Measurements from ENCODE around the gene AMACR.

AMACR gene

DNA sequence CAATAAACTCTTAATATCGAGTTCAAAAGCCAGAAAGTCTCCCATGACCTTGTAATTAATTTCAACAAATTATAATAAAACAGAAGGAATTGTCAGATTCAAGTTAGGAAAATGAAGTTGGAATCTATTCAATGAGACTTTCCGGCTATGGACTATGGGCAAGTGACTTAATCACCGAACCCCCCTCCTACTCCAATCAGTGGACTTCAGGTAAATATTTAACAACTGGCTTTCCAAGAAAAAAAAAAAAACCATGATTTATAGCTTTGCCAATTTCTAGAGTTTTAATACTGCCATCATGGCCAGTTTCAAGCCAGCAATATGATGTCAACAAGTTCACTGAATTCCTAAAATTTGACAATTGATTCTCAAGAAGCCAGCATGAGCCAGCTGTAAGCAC, 27.8 kb downstream of the AMACR start:
- TF ChIP-seq, protein P1, sequence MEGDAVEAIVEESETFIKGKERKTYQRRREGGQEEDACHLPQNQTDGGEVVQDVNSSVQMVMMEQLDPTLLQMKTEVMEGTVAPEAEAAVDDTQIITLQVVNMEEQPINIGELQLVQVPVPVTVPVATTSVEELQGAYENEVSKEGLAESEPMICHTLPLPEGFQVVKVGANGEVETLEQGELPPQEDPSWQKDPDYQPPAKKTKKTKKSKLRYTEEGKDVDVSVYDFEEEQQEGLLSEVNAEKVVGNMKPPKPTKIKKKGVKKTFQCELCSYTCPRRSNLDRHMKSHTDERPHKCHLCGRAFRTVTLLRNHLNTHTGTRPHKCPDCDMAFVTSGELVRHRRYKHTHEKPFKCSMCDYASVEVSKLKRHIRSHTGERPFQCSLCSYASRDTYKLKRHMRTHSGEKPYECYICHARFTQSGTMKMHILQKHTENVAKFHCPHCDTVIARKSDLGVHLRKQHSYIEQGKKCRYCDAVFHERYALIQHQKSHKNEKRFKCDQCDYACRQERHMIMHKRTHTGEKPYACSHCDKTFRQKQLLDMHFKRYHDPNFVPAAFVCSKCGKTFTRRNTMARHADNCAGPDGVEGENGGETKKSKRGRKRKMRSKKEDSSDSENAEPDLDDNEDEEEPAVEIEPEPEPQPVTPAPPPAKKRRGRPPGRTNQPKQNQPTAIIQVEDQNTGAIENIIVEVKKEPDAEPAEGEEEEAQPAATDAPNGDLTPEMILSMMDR (IDR thresholded peaks at IDR 0.05; ENCODE audit: low read depth, low read length) = no peak
- no peak overlapping the region for H3K4me3 ChIP-seq (replicated peaks in 1 of 2; ENCODE audit: low read depth in 2 of 2, low read length in 2 of 2)
- DNase-seq (ENCODE audit: low read depth in 2 of 2) = no peak

DNA sequence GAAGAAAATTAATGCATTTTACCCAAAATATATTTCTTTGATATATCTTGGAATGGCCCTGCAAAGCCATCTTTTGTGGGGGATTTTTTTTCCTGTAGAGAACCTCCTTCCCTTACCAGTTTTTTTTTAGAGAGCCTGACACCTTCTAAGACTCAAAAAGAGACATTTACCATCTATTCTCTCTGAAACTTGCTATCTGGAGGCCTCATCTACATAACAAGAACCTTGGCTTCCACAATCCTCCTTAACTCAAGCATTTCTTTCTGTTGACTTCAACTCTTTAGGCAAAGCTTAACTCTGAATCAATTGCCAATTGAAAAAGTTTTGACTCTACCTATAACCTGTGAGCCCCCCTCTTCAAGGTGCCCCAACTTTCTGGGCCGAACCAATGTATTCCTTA, 29.5 kb downstream of the AMACR start:
- TF ChIP-seq, protein P1 (IDR thresholded peaks at IDR 0.05; ENCODE audit: low read depth, low read length) = no peak
- DNase-seq (ENCODE audit: low read depth in 2 of 2) = no peak

DNA sequence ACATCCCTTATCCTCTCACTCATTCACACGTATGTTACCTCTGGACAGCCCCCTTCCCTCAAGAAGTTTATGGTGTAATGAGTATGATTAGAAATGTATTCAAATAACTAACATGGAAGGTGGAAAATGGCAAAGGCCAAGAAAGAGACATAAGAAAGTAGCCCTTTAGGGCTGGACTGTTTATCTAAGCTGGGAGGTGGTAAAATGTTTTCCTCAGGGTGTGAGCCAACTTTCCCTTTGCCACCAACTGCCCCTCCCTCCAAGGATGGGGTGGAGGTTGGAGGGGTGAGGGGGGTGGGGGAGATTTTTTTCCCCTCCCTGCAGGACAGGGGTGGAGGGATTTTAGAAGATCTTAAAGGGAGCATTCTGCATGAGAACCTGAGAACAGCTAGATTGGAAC, 31.5 kb downstream of the AMACR start:
- DNase-seq (ENCODE audit: low read depth in 2 of 2) = no peak
- TF ChIP-seq, protein P1 (IDR thresholded peaks at IDR 0.05; ENCODE audit: low read depth, low read length) = no peak
- H3K4me3 ChIP-seq (replicated peaks in 1 of 2; ENCODE audit: low read depth in 2 of 2, low read length in 2 of 2) = no peak overlapping the region

More for the DNA sequence above, 29.5 kb downstream of the AMACR start:
- no peak overlapping the region for H3K4me3 ChIP-seq (replicated peaks in 1 of 2; ENCODE audit: low read depth in 2 of 2, low read length in 2 of 2)

DNA sequence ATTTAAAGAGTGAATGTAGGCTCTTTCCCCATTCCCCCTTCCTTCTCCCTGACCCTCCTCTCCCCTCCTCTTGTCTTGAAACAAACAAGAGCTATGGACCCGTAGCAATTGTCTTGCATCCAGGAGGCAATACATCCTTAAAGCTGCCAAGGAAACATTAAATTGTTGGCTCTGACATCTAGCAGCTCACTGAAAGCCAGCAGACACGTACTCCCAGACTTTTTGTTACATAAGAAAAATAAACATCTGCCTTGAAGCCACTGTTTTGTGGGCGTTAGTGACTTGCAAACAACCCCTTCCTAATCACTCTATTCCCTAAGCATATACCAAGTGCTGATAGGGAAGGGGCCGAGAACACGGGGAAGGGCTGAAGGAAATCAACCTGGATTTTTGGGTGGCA, 32.0 kb downstream of the AMACR start:
- TF ChIP-seq, protein P1 (IDR thresholded peaks at IDR 0.05; ENCODE audit: low read depth, low read length) = no peak
- no peak overlapping the region for H3K4me3 ChIP-seq (replicated peaks in 1 of 2; ENCODE audit: low read depth in 2 of 2, low read length in 2 of 2)
- peak; percentile 12 to 20 for DNase-seq (ENCODE audit: low read depth in 2 of 2)

DNA sequence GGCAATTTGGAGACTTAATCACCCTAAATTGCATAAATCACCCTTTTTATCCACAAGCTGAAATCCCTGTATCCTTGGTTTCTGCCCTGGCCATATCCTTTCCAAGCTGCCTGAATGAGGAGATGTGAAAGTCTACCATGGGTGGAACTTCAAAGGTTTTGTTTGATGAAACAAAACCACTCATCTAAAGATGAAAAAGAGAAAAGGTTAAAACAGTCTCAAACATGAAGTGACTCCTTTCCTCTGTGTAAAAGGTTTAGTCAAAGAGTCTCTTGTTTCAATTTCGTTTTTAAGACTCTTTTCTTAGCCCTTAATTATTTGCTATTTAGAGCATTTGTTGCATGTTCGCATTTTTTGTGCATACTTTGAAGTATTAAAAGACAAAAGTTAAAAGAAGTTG, 34.6 kb downstream of the AMACR start:
- TF ChIP-seq, protein P1 (IDR thresholded peaks at IDR 0.05; ENCODE audit: low read depth, low read length) = no peak
- H3K4me3 ChIP-seq (replicated peaks in 1 of 2; ENCODE audit: low read depth in 2 of 2, low read length in 2 of 2) = no peak overlapping the region
- no peak for DNase-seq (ENCODE audit: low read depth in 2 of 2)

DNA sequence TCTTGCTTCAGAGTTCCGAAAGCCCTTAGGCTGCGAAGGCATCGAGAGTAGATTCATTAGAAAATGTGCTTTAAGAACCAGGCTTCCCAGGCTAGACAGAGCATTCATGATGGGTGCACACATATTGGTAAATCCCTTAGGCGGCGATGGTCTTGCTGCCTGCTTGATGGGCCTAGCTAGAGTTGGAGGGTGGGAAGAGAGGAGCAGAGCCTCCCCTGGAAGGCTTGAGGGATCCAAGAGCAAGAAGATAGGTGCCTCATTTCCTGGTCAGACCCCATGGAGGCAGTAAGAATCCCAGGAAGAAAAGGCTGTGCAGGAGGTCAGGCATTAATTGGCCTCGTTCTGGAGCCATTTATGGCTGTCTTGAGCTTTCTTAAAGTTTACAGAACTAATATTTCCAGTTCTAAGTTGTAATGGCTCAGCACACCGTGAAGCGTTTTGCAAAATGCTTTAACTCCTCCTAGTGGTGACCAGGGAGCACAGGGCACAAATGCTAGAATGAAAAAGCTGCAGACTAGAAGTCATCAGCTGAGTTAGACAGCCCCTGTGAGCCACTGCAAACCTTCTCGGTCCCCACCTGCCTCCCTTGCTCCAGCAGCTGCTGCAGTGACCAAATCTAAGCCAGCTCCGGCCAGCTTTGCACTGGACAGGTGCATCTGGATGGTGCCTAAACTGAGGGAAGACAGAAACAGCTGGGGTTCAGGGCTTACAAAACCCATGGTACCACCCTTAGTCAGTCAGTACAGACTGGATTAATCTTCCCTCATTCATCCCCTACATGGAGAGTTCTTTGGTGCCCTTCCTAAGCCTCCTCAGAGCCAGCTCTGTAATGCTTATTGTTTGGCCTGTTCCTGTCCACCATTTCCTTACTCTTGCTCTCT, 38.0 kb downstream of the AMACR start:
- DNase-seq (ENCODE audit: low read depth in 2 of 2) = peak; percentile 80
- H3K4me3 ChIP-seq (replicated peaks in 1 of 2; ENCODE audit: low read depth in 2 of 2, low read length in 2 of 2) = no peak overlapping the region
- TF ChIP-seq, protein P1 (IDR thresholded peaks at IDR 0.05; ENCODE audit: low read depth, low read length) = peak; percentile 88
